GM21737 (cell line): ENCODE data around the gene ZNF784.

Experiments
- ATAC-seq: cut with Tn5 transposase; IDR thresholded peaks from one replicate; pipeline ENCODE4 v1.9.1; 2021; ENCODE audit warnings: mild to moderate bottlenecking, moderate library complexity; ENCODE audit not compliant: unreplicated experiment

ZNF784 gene

GRCh38 chr19:55624109-55625003, at the start of gene ZNF784:
Gene ZNF784, minus strand, starts transcription at chr19:55624566. Its CDS starts 5 bp downstream, at chr19:55624561.
- peak; percentile 49 for ATAC-seq

- ATAC-seq = no peak
Observed at GRCh38 chr19:55673889-55674288, 49.5 kb upstream of the ZNF784 start.

DNA sequence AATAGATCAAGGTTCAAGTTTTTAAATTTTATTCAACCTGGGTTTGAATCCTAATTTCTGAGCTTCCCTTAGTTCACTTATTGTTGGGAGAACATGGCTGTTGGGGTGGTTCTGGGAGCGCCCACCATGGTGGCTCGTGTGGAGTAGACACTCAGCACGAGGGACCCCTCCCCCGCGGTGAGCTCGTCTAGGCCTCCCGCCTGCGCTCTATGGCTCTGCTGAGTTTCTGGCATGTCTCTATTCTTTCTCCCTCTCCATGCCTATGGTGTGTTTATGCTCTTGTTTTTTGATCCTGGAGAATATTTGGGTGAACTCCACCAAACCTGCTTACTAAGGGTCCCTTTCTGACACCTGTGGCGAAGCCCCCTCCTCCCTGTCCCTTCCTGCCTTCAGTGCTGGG, 49.1 kb upstream of the ZNF784 start:
- no peak for ATAC-seq

DNA sequence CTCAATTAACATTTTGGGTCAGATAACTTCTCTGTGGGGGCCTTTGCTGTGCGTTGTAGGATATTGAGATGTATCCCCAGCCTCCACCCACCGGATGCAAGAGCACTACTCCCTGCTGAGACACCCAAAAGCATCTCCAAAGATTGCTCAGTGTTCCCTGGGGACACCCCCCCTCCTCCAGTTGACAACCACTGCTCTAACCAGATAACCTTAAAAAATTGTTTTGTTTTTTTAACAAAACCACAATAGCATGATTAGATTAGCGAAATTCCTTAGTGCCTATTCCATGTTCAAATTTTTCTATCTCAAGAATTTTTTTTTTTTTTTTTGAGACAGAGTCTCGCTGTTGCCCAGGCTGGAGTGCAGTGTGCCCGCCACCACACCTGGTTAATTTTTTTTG, 48.1 kb upstream of the ZNF784 start:
- no peak for ATAC-seq

- ATAC-seq = no peak
Observed at GRCh38 chr19:55671054-55671378, 46.6 kb upstream of the ZNF784 start.

GRCh38 chr19:55670280-55671053, 46.1 kb upstream of the ZNF784 start:
- ATAC-seq = no peak

DNA sequence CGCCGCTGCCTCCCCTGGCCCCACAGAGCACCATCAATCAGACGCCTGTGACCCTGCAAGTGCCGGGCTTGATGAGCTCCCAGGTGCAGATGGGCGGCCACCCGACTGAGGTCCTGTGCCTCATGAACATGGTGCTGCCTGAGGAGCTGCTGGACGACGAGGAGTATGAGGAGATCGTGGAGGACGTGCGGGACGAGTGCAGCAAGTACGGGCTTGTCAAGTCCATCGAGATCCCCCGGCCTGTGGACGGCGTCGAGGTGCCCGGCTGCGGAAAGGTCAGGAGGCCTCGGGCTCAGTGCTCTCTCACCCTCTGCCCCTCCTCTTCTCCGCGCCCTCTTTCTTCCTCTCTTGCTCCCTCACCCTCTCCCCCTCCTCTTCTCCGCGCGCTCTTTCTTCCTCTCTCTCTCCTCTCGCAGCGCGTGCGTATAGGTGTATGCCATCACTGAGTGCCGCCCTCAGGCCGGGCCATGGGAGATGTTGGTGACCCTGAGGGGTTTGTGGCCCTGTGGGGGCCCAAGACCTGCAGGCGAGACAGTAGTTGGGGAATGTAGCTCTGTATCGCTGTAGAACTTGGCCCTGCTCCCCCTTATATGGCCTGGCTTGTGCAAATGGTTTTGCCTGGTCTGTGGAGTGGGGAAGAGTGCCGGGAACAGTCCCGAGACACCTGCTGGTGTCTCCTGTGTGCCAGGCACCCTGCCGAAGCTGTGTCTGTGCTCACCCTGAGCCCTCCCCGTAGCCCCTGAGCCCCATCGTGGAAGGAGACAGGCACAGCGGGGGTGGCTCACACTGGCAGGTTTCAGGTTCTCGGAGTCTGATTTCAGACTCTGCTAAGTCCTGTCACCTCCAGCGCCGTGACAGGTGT, 45.3 kb upstream of the ZNF784 start:
- no peak for ATAC-seq

GRCh38 chr19:55668603-55669348, 44.4 kb upstream of the ZNF784 start:
- ATAC-seq = no peak

DNA sequence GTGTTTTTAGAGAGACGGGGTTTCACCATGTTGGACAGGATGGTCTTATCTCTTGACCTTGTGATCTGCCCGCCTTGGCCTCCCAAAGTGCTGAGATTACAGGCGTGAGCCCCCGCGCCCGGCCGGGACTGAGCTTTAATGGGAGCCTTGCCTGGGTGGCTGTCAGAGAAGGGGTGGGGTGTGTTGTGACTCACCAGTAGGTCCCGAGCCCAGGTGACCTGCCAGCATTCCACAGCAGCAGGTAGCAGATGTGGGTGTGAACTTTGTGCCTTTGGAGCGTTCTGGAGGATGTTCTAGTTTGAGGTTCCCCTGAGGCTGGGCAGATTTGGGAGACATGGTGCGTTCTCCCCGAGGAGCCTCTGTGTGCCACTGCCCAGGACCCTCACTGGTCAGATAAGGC, 43.6 kb upstream of the ZNF784 start:
- ATAC-seq = no peak

- no peak for ATAC-seq
Observed at GRCh38 chr19:55667511-55667910, 43.1 kb upstream of the ZNF784 start.

DNA sequence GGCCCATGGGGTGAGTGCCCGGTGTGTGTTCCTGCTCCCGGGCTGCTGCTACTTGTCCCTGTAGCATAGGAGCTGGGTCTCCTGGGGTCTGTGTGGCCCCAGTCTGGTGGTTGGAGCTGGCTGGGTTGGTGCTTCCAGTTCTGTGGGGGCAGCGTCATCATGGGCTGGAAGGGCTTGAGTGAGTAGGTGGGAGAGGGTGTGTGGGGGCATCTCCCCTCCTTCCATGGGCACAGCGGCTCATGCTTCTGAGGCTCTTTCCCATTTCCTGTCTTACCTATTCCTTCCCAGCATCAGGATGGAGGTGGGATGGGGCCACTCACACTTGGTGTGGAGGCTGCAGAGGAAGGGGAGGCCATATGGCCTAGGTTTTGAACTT, 42.6 kb upstream of the ZNF784 start:
- ATAC-seq = no peak

DNA sequence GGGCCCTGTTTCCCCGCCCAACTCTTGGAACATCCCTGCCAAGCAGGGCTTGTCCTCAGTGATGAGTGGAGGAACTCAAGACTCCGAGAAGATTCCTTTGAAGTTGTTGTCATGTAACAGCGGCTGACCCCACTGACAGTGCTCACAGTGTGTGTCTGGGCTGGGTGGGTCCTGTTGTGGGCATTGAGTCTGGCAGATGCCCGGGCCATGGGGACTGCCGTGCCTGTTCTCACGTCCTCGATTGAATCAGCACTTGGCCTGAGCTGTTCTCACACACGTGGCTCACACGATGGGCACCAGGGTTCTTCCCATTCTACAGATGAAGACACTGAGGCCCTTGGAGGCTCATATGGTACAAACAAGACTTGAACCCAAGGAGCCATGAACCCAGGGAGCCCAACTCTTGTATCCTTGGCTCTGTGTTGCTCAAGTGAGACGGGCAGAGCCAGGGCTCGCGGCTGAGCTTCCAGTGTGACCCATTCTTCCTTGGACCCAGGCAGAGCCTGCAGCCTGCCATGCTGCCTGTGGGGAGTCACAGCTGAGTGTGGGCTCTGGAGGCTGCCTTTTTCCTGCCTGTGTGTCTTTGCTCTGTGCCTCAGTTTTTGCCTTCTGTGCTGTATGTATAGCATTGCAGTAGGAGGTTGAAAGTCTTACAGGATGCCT, 42.1 kb upstream of the ZNF784 start:
- ATAC-seq = no peak

GRCh38 chr19:55663846-55664536, 39.6 kb upstream of the ZNF784 start:
- ATAC-seq = no peak

- ATAC-seq = no peak
Observed at GRCh38 chr19:55661826-55662225, 37.5 kb upstream of the ZNF784 start.

DNA sequence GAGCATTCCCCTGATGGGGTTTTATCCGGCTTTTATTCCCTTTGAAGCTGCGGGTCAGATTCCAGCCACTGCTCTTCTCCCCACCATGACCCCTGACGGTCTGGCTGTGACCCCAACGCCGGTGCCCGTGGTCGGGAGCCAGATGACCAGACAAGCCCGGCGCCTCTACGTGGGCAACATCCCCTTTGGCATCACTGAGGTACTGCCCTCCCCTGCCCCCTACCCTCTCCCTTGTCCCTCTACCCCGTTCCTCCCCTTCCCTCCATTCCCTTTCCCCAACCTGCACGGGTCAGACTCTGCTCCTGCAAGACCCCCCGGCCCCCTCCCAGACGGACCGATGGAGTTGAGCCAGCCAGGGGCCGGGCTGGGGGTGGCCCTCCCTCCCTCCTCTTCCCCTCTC, 36.6 kb upstream of the ZNF784 start:
- no peak for ATAC-seq

GRCh38 chr19:55660404-55660803, 36.0 kb upstream of the ZNF784 start:
- no peak for ATAC-seq

GRCh38 chr19:55659822-55660221, 35.5 kb upstream of the ZNF784 start:
- ATAC-seq = no peak

DNA sequence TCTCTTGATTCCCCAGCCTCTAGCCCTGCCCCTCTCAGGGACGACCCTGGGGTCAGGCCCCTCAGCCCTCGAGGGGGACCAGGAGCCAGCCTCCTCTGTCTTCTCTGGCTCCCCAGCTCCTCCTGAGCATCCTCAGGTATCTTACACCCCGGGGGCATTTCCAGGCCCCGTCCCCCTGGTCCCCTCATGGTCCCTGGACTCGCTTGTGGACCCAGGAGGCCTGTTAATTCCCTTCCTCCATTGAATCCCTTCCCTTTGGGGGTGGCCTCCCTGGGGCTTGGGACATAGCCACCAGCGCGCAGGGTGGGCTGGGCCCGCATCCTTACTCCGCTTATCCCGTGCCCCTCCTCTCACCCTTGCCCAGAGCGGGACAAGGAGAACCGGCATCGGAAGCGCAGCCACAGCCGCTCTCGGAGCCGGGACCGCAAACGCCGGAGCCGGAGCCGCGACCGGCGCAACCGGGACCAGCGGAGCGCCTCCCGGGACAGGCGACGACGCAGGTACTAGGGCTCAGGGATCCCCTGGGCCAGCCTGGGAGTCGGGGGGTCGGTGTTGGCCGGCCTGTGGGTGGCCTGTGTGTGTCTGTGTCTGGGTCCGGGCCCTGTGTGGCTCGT, 34.6 kb upstream of the ZNF784 start:
- no peak for ATAC-seq
